A673 (cell line): ENCODE data around the gene XPO4.

Experiments used
- CTCF ChIP-seq: fragments of 300-800, 200-600 bp; sonication (generic); conservative IDR thresholded peaks from 2 replicates; pipeline ENCODE4 v1.5.1; 2017; ENCODE audit warnings: low read depth, mild to moderate bottlenecking, antibody characterized with exemption, low read length, moderate library complexity, mixed read lengths
- EZH2 ChIP-seq: fragments of 200-600 bp; sonication (generic); IDR thresholded peaks from 2 replicates; pipeline ENCODE4 v1.6.1; 2017; ENCODE audit warnings: borderline replicate concordance, low read depth, mild to moderate bottlenecking, mixed read lengths, antibody characterized with exemption, low read length; ENCODE audit not compliant: poor library complexity, severe bottlenecking

DNA sequence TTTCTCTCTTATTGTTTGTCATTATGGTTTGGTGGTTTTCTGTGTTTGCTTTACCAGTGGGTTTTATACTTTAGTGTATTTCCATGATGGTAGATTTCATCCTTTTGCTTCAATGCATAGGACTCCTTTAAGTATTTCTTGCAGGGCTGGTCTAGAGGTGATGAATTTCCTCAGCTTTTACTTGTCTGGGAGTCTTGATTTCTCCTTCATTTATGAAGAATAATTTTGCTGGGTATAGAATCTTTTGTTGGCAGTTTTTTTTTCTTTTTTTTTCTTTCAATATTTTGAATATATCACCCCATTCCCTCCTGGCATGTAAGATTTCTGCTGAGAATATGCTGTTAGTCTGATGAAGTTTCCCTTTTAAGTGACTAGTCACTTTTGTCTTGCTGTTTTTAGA is 148.5 kb downstream of the XPO4 start:
- TF ChIP-seq CTCF: no peak
- no peak for TF ChIP-seq EZH2
